Caco-2 (cell line): ENCODE data around the gene PRRG1. TPM values are rescaled to one million over a fixed set of nuclear protein-coding genes. Genes with fewer than 3 reads are reported as not detected.

Experiments used
- BruUV-seq: library from RNA; stranded (reverse); fragments of 400-500 nt; replicated peaks from 2 replicates; lab custom pipeline; 2021; lab: Mats Ljungman, UMichigan
- CTCF ChIA-PET: fragments of 300-600 bp; sonication (Branson Sonifier 250); formaldehyde crosslinking; loops from one replicate; lab custom pipeline; 2022; ENCODE audit warnings: antibody characterized with exemption; lab: Charles Lee
- POLR2A ChIA-PET: fragments of 300-600 bp; sonication (Branson Sonifier 250); formaldehyde crosslinking; loops from one replicate; lab custom pipeline; 2022; ENCODE audit warnings: antibody characterized with exemption; lab: Charles Lee
- DNase-seq, 2 experiments: peaks; one replicate each; pipeline versions ENCODE4 v3.0.0 to v3.0.0-alpha.2; 2020 to 2022
- H3K27me3 ChIP-seq: replicated peaks from 2 replicates; pipeline ENCODE4 v1.6.0; 2011; ENCODE audit warnings: low read length; ENCODE audit not compliant: control insufficient read depth, insufficient read depth
- H3K36me3 ChIP-seq: 2 replicates; pipeline ENCODE4 v1.5.1; 2011; ENCODE audit warnings: low read length; ENCODE audit not compliant: control insufficient read depth, insufficient read depth
- H3K4me1 ChIP-seq: fragments of 250-450 bp; sonication (Bioruptor Pico); 2 replicates; pipeline ENCODE4 v1.5.1; 2020; ENCODE audit warnings: mild to moderate bottlenecking
- H3K4me3 ChIP-seq: 2 replicates; pipeline ENCODE4 v1.5.1; 2011; ENCODE audit warnings: low read depth, mild to moderate bottlenecking, control low read depth, low read length
- H3K9me3 ChIP-seq: fragments of 250-450 bp; sonication (Bioruptor Pico); 2 replicates; pipeline ENCODE4 v1.5.1; 2020; ENCODE audit warnings: mild to moderate bottlenecking, moderate library complexity
- H3K27ac Mint-ChIP-seq: one replicate; pipeline ENCODE4 v1.8.0; 2022; ENCODE audit warnings: mixed read lengths; ENCODE audit not compliant: unreplicated experiment
- H3K27me3 Mint-ChIP-seq: one replicate; pipeline ENCODE4 v1.8.0; 2022; ENCODE audit warnings: mixed read lengths; ENCODE audit not compliant: insufficient read depth, unreplicated experiment
- H3K36me3 Mint-ChIP-seq: one replicate; pipeline ENCODE4 v1.8.0; 2022; ENCODE audit warnings: mild to moderate bottlenecking, mixed read lengths; ENCODE audit not compliant: insufficient read depth, unreplicated experiment
- H3K4me1 Mint-ChIP-seq: one replicate; pipeline ENCODE4 v1.8.0; 2022; ENCODE audit warnings: low read depth, mixed read lengths; ENCODE audit not compliant: unreplicated experiment
- H3K4me3 Mint-ChIP-seq: one replicate; pipeline ENCODE4 v1.8.0; 2022; ENCODE audit warnings: mild to moderate bottlenecking, moderate library complexity, mixed read lengths; ENCODE audit not compliant: unreplicated experiment
- H3K9me3 Mint-ChIP-seq: one replicate; pipeline ENCODE4 v1.8.0; 2022; ENCODE audit warnings: mixed read lengths; ENCODE audit not compliant: unreplicated experiment
- CTCF ChIP-seq, 2 experiments: fragments of 200-600 bp in 1 of 2; IDR thresholded peaks; 1 replicate in 1 of 2; 2 replicates in 1 of 2; pipeline versions ENCODE4 v1.5.1 to v1.8.0; 2011 to 2022; ENCODE audit warnings: antibody characterized with exemption in 1 of 2, control low read depth in 1 of 2, inconsistent platforms in 1 of 2, low read depth in 1 of 2, low read length in 1 of 2, mild to moderate bottlenecking in 1 of 2, moderate library complexity in 1 of 2; ENCODE audit not compliant: insufficient read depth in 1 of 2, severe bottlenecking in 1 of 2, unreplicated experiment in 1 of 2
- intact Hi-C: fragments of 100-400 bp; cut with micrococcal nuclease; formaldehyde crosslinking; loops from one replicate; pipeline ENCODE4 v1.10.0; 2022; ENCODE audit not compliant: unreplicated experiment
- total RNA-seq: library from RNA; stranded (reverse); gene quantifications from 2 replicates; pipeline ENCODE4 v1.2.3, GENCODE V29; 2022

The PRRG1 gene
- total RNA-seq, 1 experiment from 2014 or later, result 14.0 TPM

GRCh38 chrX:37332987-37333658 is 16.0 kb upstream of the PRRG1 start:
- POLR2A ChIA-PET, result no interaction called here
- no TSS peak for BruUV-seq
- H3K9me3 Mint-ChIP-seq, result no peaks in the 10 kb centered on the region

GRCh38 chrX:37347420-37347819 is 1.7 kb upstream of the PRRG1 start:
- peaks cover 13% of the 10 kb centered on the region for H3K4me1 Mint-ChIP-seq
- no peaks in the 10 kb centered on the region for H3K36me3 Mint-ChIP-seq
- peak; percentile 35 to 52 for DNase-seq
- no peaks in the 10 kb centered on the region for H3K9me3 Mint-ChIP-seq
- peak overlapping the region; percentile 44 for H3K4me3 Mint-ChIP-seq
- Histone ChIP-seq H3K36me3 (no peaks in the 10 kb centered on the region), H3K27me3 (no peaks in the 10 kb centered on the region), H3K4me1 (peaks cover 18% of the 10 kb centered on the region; the same call in 1 of the 2 replicates), H3K9me3 (no peaks in the 10 kb centered on the region), H3K4me3 (no peak overlapping the region)
- POLR2A ChIA-PET, result no interaction called here
- no peak for TF ChIP-seq CTCF (IDR thresholded peaks at IDR 0.05; ENCODE audit: insufficient read depth in 1 of 2, low read depth in 1 of 2, low read length in 1 of 2, severe bottlenecking in 1 of 2, unreplicated experiment in 1 of 2)
- no peaks in the 10 kb centered on the region for H3K27me3 Mint-ChIP-seq
- H3K27ac Mint-ChIP-seq, result peak overlapping the region; percentile 70
- CTCF ChIA-PET, result no interaction called here
- intact Hi-C loops, result no loop called here
- no TSS peak for BruUV-seq

More at GRCh38 chrX:37332987-37333658, 16.0 kb upstream of the PRRG1 start:
- no peak for DNase-seq
- Histone ChIP-seq H3K36me3 (no peaks in the 10 kb centered on the region), H3K9me3 (no peaks in the 10 kb centered on the region), H3K27me3 (no peaks in the 10 kb centered on the region), H3K4me1 (no peaks in the 10 kb centered on the region), H3K4me3 (no peak overlapping the region)
- intact Hi-C loops, result no loop called here
- H3K27ac Mint-ChIP-seq, result no peak overlapping the region
- CTCF ChIA-PET, result no interaction called here
- no peak for TF ChIP-seq CTCF (IDR thresholded peaks at IDR 0.05; ENCODE audit: insufficient read depth in 1 of 2, low read depth in 1 of 2, low read length in 1 of 2, severe bottlenecking in 1 of 2, unreplicated experiment in 1 of 2)
- peaks cover 7% of the 10 kb centered on the region for H3K4me1 Mint-ChIP-seq
- no peak overlapping the region for H3K4me3 Mint-ChIP-seq
- H3K36me3 Mint-ChIP-seq, result no peaks in the 10 kb centered on the region
- no peaks in the 10 kb centered on the region for H3K27me3 Mint-ChIP-seq

- intact Hi-C loops, result no loop called here
- POLR2A ChIA-PET, result interaction anchor here (1.1 kb wide), 1 partner anchor 31 kb away, joined by 3 read pairs; no protein-coding TSS in a partner anchor
- BruUV-seq, result TSS peak; percentile 65
- Mint-ChIP-seq H3K27me3 (no peaks in the 10 kb centered on the region), H3K4me3 (peak overlapping the region; percentile 93), H3K36me3 (no peaks in the 10 kb centered on the region), H3K27ac (peak overlapping the region; percentile 95), H3K9me3 (no peaks in the 10 kb centered on the region), H3K4me1 (peaks cover 13% of the 10 kb centered on the region)
- Histone ChIP-seq H3K27me3 (no peaks in the 10 kb centered on the region), H3K4me3 (peak overlapping the region; percentile 88), H3K9me3 (no peaks in the 10 kb centered on the region), H3K36me3 (no peaks in the 10 kb centered on the region), H3K4me1 (peaks cover 18% of the 10 kb centered on the region; the same call in 1 of the 2 replicates)
- CTCF ChIA-PET, result interaction anchor here (0.6 to 0.7 kb wide), 2 partner anchors 809 to 844 kb away, joined by 3 to 6 read pairs; no protein-coding TSS in a partner anchor
- no peak for TF ChIP-seq CTCF (IDR thresholded peaks at IDR 0.05; ENCODE audit: insufficient read depth in 1 of 2, low read depth in 1 of 2, low read length in 1 of 2, severe bottlenecking in 1 of 2, unreplicated experiment in 1 of 2)
- no peak for DNase-seq
Measured at GRCh38 chrX:37348231-37348970, 763 bp upstream of the PRRG1 start.
